Fibroblast of skin of right biceps (primary cell): ENCODE measurements around the gene RAPGEF5.
A peak's percentile ranks its signal among the peaks of the same experiment; 100 is the strongest.
"Not testable (repeated sequence)": the region's sequence is repeated elsewhere in the genome, so short reads cannot be mapped to it uniquely, and the experiment has no call there.

Experiments used
- DNase-seq: peaks from one replicate; pipeline ENCODE4 v3.0.0-alpha.2; 2013

RAPGEF5 gene

GRCh38 chr7:22114440-22114981 lies 242.4 kb downstream of the RAPGEF5 start:
- no peak for DNase-seq

DNA sequence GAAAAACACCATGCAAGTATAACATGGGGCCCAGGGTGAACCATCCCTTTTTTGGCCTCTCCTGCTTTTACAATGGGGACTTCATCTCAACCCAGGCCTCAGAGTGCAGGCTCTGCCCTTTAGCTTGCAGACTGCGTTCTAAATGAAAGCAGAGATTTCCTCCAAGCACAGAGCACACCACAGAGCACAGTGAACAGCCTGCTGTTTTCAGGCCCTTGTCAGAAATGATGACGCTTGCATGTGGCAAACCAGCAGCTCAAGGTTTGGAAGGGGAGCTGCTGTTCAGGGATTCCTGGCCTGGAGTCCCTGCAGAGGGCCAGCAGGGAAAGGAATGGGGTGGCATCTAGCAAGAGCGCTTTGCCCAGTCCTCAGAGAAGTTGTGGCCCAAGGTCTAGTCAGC lies 243.9 kb downstream of the RAPGEF5 start:
- no peak for DNase-seq

DNA sequence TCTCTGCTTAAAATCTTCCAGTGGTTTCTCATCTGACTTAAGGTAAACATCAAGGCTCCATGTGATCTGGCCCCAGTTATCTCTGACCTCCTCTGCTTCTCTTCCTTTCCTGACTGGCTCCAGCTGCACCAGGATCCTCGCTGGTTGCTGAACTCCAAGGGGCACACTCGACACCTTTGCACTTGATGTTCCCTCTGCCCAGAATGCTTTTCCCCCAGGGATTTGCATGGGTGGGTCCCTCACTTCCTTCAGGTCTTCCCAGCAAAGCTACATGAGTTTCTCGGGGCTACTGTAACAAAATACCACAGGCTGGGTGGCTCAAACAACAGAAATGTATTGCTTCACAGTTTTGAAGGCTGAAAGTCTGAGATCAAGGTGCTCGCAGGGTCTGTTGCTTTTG lies 245.3 kb downstream of the RAPGEF5 start:
- DNase-seq = no peak

- DNase-seq = no peak
These were observed 246.1 kb downstream of the RAPGEF5 start for GRCh38 chr7:22110881-22111280.

- DNase-seq = peak; percentile 74
These were observed 246.6 kb downstream of the RAPGEF5 start for GRCh38 chr7:22110227-22110839.

GRCh38 chr7:22109761-22110160 lies 247.2 kb downstream of the RAPGEF5 start:
- DNase-seq = peak; percentile 21

GRCh38 chr7:22108151-22108845 lies 248.7 kb downstream of the RAPGEF5 start:
- no peak for DNase-seq

DNA sequence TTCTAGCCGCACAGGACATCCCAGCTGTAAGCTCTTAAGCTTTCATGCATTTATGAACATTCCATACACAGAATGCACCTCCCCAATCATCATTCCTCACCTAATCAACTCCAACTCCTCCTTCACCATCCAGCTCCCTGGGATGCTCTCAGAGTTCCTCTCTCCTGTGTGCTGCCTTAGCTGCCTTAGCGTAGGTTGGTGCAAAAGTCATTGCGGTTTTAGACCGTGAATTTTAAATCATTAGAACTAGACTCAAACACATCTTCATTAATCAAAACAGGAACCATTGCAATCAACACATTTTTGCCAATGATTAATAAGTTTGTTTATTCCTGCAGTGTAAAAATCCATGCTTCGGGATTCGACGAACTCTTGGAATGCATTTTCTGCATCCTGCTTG lies 251.4 kb downstream of the RAPGEF5 start:
- DNase-seq = no peak

GRCh38 chr7:22094413-22095342 lies 262.3 kb downstream of the RAPGEF5 start:
- DNase-seq = peak; percentile 2

- DNase-seq = no peak
These were observed 263.0 kb downstream of the RAPGEF5 start for GRCh38 chr7:22093936-22094335.

- peak; percentile 21 for DNase-seq
These were observed 264.0 kb downstream of the RAPGEF5 start for GRCh38 chr7:22093001-22093400.

- not testable (repeated sequence) for DNase-seq
These were observed 265.9 kb downstream of the RAPGEF5 start for GRCh38 chr7:22090958-22091525.

GRCh38 chr7:22090512-22090911 lies 266.4 kb downstream of the RAPGEF5 start:
- DNase-seq = no peak

- no peak for DNase-seq
These were observed 266.8 kb downstream of the RAPGEF5 start for GRCh38 chr7:22090107-22090506.

- no peak for DNase-seq
These were observed 268.1 kb downstream of the RAPGEF5 start for GRCh38 chr7:22088827-22089226.

GRCh38 chr7:22087861-22088260 lies 269.1 kb downstream of the RAPGEF5 start:
- DNase-seq = no peak

DNA sequence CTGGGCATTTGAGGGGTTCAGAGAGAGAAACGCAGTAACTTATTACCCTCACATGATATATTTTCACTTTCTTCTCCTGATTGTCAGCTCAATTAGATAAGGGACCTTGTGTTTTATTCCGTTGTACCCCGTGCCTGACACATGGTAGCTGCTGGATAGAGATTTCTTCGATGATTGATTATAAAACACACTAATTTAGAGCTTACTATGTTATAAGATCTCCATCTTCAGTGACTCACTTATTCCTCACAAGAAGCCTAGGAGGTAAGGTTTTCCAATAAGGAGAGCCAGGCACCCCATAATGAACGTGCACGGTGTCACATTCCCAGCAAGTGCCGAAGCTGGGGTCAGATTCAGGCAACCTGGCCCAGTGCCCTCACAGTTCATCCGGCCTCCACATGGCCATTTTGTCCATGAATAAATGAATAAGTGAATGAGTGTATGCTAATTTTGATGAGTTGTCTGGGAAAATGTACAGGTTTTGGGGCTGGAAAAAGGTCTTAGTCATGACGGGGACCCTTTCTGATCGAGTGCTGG lies 273.2 kb downstream of the RAPGEF5 start:
- DNase-seq = peak; percentile 9

DNA sequence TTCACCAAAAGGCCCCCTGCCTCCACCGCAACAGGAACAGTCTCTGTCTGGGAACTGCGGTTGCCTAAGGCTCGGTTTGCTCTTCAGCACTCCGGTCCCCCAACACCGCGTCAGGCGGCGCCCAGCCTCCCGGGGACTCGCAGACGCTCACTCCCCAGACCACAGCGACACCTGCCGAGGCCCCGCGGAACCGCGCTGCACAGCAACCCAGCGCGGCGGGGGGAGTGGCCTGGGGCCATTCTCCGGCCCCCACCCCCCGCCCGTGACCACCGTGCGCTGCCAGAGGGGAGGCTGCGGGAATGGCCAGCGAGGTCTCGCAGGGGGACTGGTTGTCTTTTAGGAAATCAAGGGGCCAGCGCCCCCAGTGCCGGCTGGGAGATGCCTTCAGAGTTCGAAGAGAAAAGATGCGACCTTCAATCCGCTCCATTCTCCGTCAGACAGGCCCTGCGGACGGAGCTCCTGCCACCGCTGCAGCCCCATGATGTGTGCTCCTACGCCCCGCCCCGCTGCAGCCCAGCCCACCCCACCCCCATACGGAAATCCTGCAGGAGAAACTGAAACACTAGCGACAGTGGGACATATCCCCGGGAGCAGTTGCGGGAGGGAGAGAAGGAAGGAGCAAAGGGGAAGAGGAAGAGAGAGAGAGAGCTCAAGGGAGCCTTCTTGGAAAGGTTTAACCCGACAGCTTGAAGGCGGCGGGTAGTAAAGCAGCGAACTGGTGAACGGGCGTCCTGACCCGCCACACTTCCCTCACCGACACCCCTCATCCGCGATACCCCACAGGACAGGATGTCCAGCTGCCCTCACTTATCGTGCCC lies 273.9 kb downstream of the RAPGEF5 start:
- DNase-seq = peak; percentile 72

- DNase-seq = no peak
These were observed 274.4 kb downstream of the RAPGEF5 start for GRCh38 chr7:22082553-22082885.

DNA sequence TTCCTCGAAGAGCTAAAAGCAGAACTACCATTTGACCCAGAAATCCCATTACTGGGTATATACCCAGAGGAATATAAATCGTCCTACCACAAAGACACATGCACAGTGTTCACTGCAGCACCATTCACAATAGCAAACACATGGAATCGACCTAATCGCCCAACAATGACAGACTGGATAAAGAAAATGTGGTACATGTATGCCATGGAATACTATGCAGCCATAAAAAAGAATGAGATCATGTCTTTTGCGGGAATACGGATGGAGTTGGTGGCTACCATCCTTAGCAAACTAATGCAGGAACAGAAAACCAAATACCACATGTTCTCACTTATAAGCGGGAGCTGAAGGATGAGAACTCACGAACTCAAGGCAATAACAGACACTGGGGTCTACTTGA lies 276.7 kb downstream of the RAPGEF5 start:
- DNase-seq = not testable (repeated sequence)

- DNase-seq = not testable (repeated sequence)
These were observed 278.1 kb downstream of the RAPGEF5 start for GRCh38 chr7:22078872-22079271.

GRCh38 chr7:22075561-22075960 lies 281.4 kb downstream of the RAPGEF5 start:
- no peak for DNase-seq
